HG02571 (cell line): ENCODE results near the gene FBXW7.

Experiments
- ATAC-seq: cut with Tn5 transposase; IDR thresholded peaks from one replicate; pipeline ENCODE4 v1.9.1; 2021; ENCODE audit warnings: mild to moderate bottlenecking, moderate library complexity; ENCODE audit not compliant: unreplicated experiment

Gene FBXW7

DNA sequence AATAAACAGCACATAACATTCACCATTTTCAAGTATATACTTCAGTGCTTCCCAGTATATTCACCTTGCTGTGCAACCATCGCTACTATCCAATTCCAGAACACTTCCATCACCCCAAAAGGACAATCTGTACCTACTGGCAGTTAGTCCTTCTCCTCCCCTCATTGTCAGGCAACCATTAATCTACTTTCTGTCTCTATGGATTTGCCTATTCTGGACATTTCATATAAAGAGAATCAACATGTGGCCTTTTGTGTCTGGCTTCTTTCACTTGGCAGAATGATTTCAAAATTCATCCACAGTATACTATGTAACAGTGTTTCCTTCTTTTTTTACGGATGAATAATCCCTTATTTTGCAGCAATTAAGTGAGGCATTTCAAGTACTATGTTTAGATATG is 189.4 kb downstream of the FBXW7 start:
- no peak for ATAC-seq

DNA sequence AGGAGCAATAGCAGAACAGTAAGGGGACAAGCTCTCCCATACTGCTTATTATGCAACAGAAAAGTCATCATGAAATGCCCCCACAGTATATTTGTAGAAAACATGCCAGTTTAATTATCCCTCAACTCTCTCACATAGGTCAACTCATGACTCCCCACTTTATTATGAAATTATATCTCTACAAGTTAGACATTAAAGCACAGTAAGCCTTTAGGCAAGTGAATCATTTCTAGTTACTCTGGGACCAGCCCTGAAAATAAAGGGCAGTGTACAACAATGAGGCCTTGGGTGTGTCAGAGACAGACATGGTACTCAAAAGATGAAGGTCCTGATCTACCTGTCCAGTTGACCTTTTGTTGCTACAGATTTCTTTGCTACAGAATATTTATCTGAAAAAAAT is 191.9 kb downstream of the FBXW7 start:
- ATAC-seq: no peak

DNA sequence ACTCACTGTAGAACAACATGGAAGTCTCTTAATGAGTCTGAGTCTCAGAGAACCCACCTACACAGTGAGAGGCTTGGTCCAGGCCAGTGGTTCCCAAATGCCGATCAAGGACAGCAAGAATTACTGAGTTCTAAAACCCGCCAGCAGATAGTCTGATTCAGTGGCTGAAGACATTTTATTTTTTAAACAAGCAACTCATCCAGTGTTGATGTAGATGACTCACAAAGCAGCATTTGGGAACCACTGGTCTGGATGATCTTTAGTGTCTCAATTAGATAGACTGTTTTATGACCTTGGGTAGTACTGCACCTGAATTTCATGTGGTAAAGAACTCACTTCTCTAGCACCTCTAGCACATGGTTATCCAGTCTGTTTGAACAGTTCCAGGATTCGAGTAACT is 193.6 kb downstream of the FBXW7 start:
- no peak for ATAC-seq

DNA sequence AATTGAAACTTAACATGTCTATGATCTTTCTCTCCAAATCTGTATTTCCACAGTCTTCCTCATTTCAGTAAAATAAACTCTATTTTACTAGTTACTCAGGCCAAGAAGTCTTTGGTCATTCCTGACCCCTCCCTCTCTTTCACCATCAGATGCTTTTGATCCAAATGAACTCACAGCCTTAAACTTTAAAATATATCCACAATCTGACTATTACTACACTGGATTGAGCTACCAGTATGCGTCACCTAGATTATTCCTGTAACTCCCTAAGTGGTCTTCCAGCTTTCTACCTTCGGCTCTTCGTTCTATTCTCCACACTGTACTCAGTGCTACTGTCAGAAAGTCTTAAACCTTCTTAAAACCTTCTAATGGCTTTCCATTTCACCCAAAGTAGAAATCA is 195.1 kb downstream of the FBXW7 start:
- no peak for ATAC-seq

DNA sequence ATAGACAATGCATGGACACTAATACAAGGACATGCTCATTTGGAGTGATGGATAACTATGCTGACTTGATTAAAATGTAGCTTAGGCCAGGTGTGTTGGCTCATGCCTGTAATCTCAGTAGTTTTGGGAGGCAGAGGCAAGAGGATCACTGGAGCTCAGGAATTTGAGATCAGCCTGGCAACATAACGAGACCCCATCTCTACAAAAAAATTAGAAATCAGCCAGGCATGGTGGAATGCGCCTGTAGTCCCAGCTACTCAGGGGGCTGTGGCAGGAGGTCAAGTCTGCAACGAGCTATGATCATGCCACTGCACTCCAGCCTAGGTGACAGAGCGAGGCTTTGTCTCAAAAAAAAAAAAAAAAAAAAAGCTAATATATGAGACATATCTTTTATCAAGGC is 196.3 kb downstream of the FBXW7 start:
- ATAC-seq: no peak

DNA sequence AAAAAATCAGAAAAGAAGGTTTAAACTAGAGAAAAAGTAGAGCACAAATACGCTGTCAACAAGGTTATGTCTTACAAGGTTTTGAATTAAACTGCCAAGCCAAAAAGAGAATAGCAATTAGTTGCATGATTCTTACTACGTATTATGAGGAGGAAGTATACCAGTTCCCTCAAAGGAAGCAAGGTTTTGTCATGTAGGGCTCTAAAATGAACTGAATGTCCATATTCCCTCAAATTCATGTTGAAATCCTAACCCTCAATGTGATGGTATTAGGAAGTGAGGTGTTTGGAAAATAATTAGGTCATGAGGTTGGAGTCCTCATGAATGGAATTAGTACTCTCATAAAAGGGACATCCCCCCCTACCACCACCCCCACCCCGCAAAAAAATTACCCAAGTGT is 201.0 kb downstream of the FBXW7 start:
- ATAC-seq: no peak

DNA sequence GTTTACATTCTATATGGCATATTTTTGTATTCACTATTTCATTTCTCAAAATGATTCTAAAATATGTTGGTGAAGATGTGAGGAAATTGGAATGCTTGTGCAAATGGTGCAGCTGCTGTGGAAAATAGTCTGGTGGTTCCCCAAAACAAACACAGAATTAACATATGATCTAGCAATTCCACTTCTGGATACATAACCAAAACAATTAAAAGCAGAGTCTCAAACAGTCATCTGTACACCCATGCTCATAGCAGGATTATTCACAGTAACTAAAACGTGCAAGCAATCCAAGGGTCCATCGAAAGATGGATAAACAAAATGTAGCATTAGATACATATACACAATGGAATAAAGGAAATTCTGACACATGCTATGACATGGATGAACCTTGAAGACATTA is 204.8 kb downstream of the FBXW7 start:
- no peak for ATAC-seq

DNA sequence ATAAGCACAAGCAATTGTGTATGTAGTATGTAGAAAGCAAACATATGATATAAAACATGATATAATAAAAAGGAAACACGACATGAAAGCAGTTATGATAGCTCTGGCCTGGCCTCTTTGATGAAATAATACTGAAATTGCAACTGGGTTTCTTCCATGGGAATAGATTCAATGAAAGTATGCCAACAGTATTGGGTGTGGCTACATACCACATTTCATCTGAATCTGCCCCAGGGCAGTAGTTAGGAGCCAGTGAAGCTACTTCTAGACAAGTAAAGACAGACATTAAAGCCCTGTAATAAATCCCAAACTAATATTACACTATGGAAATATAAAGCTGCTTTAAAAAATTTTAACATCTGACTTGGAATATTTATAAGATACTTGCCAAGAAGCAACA is 207.3 kb downstream of the FBXW7 start:
- no peak for ATAC-seq

DNA sequence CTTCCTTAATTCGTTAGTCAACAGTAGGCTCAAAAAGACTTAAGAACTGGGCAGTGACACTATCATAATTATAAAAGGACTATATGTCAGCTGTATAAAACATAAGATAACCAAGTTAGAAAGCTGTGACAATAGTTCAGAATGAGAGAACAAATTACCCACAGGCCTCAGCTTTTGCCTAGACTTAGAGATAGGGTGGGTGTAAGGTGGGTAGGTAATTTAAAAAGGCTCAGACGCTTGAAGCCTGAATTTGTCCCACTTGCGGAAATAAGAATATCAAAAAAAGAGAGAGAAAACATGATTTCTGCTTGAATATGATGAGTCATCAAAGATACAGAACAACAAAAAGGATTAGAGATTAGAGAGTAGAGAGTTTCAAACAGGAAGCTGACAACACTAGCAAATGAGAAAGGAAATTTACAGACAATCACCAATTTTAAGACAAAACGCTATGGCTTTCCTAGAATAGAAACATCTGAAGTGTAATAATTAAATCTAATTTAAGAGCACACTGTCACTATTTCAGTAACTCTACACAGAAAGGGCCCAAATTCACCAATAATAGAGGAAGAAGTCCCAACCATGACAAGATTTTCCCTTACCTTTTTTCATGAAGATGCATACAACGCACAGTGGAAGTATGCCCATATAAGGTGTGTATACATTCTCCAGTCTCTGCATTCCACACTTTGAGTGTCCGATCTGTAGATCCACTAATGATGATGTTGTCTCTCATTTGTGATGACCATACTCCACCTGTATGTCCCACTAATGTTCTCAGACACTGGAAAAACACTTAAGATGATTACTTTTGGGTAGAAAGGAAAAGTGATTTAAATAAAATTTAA is 208.1 kb downstream of the FBXW7 start:
- ATAC-seq: no peak

DNA sequence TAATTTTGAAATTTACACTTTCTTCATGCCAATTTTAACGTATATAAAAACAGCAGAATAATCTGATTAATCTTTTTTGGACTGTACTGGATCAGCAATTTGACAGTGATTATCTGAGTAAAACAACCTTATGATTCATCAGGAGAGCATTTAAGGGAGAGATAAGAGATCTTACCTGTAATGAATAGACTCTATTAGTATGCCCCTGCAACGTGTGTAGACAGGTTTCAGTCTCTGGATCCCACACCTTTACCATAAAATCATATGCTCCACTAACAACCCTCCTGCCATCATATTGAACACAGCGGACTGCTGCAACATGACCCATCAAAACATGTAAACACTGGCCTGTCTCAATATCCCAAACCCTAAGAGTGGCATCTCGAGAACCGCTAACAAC is 210.1 kb downstream of the FBXW7 start:
- ATAC-seq: no peak

DNA sequence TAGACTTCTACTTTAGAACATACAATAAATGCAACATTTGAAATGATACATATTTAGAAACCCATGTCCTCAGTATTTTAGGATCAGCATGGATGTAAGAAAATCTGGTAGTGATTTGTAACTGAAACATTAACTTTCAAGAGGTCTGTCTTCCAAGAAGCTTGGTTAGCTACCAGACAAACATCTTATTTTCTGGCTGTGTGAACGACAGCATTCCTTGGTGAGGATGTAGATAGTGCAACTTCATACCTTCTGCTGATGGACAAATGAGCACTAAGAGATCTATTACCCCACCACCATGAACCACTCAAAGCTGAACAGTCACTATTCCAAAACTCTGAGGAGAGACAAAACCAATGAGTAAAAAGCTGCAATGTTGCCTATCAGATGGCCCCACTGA is 212.7 kb downstream of the FBXW7 start:
- ATAC-seq: no peak

DNA sequence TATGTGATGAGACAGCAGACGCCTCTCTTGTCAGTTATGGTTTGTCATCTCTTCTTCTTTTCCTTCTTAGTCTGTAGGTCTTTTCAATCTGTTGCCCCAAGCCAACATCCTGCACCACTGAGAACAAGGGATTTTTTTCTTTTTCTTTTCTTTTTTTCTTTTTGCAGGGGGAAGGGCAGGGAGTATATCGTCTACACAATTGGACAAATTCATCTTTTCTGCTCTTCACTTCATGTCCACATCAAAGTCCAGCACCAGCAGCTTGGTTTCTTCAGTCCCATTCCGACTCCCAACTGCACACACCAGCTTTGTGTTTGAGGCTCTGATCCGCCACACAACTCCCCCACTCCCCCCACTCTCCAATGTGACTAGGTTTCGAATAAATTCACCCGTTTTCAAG is 213.2 kb downstream of the FBXW7 start:
- no peak for ATAC-seq

DNA sequence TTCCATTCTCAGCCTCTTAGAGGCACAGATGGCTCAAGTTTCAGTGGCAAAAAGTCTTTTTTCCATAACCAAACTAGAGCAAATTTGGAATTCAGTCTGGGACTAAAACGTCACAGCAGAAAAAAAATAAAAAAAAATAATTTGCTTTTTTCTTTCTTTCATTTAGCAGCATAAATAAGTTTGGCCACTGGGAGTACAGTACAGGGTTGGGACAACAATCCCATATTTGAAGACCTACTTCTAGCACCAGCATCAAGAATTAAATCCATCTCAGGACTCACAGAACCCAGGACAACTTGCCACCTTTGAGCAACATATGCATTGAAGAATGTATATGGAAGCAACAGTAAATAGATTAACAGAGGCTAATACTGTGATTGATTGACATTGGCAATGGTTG is 214.0 kb downstream of the FBXW7 start:
- ATAC-seq: no peak

DNA sequence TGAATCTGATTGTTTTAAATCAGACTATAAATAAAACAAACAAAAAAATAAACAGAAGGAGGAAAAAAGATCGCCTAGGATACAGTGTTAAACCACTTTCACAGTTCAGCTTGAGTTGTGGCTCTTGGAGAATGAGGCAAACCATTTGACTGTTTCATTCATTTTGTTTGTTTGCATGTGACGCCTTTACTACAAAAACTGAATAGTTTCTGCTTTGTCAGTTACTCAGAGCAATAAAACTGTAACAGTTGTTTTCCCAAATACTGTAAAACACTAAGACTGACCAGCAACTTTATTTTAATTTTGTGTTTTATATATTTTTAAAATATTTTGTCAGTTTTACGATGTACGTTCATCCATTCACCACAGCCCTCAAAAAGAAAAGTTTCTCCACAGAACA is 214.5 kb downstream of the FBXW7 start:
- no peak for ATAC-seq

DNA sequence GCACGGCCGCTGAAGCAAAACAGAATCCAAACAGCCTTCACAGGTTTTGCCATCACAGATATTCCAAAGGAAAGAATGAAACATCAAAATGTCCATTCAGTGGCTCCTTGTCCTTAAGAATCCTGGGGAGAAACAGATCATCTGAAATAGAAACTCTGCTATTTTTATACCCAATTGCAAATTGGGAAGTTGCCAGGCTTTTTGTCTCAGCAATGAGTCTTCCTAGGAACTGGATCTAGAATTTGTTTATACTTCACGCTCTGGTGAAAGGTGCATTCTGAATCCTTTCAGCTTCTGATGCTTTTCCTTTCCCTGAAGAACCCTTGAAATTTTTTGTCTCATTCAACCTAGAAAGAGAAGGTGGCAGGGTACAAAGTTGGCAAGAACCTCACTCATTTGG is 218.9 kb downstream of the FBXW7 start:
- ATAC-seq: no peak

DNA sequence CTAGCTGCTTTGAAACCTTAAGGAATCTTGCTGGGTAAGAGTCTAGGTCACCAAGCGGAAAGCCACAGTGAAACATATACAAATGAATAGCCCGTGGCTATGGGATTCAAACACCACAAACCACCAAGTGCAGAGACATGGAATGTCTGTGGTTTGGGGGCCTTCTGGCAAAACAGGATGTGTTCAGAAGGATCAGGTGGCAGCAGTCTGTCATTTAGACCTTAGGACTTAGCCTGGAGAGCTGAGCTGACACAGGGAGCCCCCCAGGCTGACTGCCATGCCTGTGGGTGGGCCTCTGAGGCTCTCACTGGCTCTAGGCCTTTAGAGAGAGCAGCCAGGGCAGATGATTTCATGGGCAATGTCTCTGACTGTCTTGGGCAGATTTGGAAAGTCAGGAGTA is 225.6 kb downstream of the FBXW7 start:
- no peak for ATAC-seq

DNA sequence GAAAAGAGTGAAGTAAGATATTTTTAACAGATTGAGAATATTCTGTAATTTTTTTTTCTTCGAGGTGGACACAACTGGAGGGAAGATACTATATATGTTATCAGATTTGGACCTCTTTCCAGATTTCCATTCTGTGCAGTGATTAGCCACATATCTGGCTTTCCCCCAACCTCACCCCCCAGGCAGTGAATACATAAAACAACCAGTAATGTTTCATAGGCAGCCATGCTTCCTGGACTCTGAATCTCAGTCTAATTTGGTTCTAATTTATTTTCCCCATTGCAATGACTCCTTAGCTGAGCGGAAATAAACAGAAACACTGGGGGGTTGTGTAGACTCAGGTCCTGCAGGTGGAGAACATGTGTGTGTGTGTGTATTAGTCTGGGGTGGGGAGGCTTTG is 226.5 kb downstream of the FBXW7 start:
- no peak for ATAC-seq

DNA sequence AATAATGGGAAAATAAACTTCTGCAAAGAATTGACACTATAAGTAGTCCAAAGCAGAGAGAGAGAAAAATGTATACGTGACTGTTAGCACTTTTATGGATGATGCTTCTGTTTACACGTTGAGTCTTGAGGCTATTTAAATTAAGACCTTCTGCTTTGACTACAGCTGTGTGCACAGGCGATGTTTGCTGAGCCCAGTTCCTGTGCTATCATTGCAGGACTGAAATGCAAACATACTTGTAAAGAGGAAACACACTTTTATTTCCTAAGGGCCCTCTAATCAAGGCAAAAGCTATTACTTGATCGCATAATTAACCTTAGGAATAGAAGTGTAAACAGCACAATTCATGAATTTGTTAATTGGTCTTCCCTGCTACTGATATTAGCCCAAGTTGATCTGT is 226.9 kb downstream of the FBXW7 start:
- ATAC-seq: no peak

DNA sequence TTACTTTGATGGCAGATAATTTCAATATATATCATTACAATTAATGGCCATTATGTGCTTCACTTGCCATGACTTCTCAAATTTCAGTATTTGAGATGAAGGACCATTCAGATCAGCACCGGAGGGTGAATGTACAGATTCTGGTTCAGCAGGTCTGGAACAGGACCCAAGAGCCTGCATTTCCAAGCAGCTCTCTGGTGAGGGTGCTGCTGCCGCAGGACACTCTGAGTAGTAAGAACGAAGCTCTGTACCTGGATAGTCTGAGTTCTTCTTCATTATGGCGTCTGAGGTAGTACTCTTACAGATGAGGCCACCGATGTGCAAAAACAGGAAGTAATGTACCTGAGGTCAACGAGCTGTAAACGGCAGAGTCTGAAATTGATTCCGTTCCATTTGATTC is 228.2 kb downstream of the FBXW7 start:
- no peak for ATAC-seq

DNA sequence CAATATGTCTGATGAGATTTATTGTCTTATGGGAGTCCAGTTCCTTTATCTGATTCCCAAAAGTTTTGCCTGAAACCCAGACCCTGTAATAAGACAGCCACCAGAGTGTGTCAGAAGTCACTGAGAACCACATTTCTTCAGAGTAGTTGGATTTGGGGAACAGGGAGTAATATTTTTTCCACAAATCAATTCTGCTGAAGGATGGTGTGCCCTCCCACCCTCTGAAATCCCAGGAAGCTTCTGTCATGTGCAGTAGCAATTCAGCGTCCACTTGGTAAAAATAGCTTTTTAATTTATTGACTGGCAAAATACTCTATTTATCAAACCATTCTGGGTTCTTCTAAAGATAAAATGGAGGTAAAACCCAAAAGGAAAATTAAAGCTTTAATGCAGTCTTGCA is 229.4 kb downstream of the FBXW7 start:
- no peak for ATAC-seq

DNA sequence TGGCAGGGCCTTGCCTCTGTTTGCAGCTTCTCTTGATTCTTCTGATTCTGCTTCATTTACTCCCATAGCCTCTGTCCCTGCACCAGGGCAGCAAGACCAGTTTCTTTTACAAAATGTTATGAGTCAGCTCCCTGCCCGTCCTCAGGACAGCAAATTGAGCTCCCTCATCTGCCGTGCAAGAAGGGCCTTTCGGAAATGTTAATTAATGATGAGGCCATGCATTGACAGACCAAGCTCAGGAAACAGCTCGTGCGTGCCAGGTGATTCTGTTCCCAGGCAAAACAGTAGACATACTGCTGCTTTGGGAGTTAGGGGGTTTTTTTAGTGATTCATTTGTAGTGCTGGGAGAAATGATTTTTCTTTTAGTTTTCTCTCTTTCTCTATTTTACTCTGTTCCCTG is 231.7 kb downstream of the FBXW7 start:
- ATAC-seq: peak; percentile 88

DNA sequence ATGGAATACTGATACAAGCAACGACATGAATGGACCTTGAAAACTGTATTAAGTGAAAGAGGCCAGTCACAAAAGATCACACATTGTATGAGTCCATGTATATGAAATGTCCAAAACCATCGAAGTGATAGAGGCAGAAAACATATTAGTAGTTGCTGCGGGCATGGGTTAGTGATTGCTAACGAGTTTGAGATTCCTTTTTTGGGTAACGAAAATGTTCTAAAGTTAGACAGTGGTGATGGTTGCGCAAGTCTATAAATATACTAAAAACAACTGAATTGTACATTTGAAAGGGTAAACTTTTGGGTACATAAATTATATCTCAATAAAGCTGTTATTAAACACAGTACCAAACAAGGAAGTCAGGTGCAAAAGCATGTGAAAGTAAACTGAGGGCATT is 234.5 kb downstream of the FBXW7 start:
- no peak for ATAC-seq

DNA sequence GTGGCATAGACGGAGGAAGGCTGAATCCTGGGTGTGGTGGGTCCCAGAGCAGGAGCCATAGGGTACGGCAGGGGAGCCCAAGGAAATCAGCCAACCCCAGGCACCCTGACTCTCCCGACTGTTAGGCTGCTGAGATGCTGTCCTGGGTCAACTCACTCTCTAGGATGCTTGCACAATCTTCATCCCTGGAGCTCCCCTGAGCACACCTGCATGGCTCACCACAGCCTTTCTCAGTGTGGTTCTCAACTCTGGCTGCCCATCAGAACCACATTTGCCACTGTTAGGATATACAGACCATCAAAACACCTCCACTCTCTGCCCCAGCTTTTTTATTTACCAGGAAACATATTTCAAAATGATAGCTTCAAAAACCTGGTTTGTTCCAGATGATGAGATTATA is 236.3 kb downstream of the FBXW7 start:
- no peak for ATAC-seq
